ENCODE data around the gene SCARB2. TPM values are rescaled to one million over a fixed set of nuclear protein-coding genes. Genes with fewer than 3 reads are reported as not detected.

SCARB2 gene
- total RNA-seq, 4 donors from 2014 or later = 178 to 271 (median 206) TPM

- Histone ChIP-seq H3K36me3 (no peaks in the 10 kb centered on the region), H3K27me3 (no peaks in the 10 kb centered on the region), H3K4me3 (replicated peaks in 1 of 3) (no peak overlapping the region), H3K27ac (peak overlapping the region in 2 of 3 donors; percentile 71 to 81), H3K9me3 (no peaks in the 10 kb centered on the region), H3K4me1 (peaks cover 29 to 45% of the 10 kb centered on the region in 2 donors)
- TF ChIP-seq CTCF (IDR thresholded peaks at IDR 0.05) = no peak
- no peak for TF ChIP-seq POLR2A (IDR thresholded peaks at IDR 0.05)
- no peak for DNase-seq
- intact Hi-C loops (cut with DNase I) = no loop called here
- 34 to 37% methylated on average over 2 of the region's 2 CpGs for WGBS, 2 donors
Observed at GRCh38 chr4:76233529-76233928, 19.9 kb upstream of the SCARB2 start.

GRCh38 chr4:76233083-76233482, 19.5 kb upstream of the SCARB2 start:
- H3K4me1 ChIP-seq = peaks cover 29 to 45% of the 10 kb centered on the region in 2 donors
- DNase-seq = no peak
- no peaks in the 10 kb centered on the region for H3K9me3 ChIP-seq
- no peaks in the 10 kb centered on the region for H3K36me3 ChIP-seq
- intact Hi-C loops (cut with DNase I) = no loop called here
- TF ChIP-seq POLR2A (IDR thresholded peaks at IDR 0.05) (no peak), CTCF (IDR thresholded peaks at IDR 0.05) (no peak)
- no peaks in the 10 kb centered on the region for H3K27me3 ChIP-seq
- peak overlapping the region in 1 of 3 donors; percentile 71 for H3K27ac ChIP-seq
- H3K4me3 ChIP-seq (replicated peaks in 1 of 3) = no peak overlapping the region
- 80% methylated on average over 4 of the region's 4 CpGs for WGBS, 2 donors

GRCh38 chr4:76232681-76233080, 19.1 kb upstream of the SCARB2 start:
- no peak overlapping the region for H3K4me3 ChIP-seq (replicated peaks in 1 of 3)
- no peak for TF ChIP-seq CTCF (IDR thresholded peaks at IDR 0.05)
- TF ChIP-seq POLR2A (IDR thresholded peaks at IDR 0.05) = no peak
- H3K36me3 ChIP-seq = no peaks in the 10 kb centered on the region
- H3K27me3 ChIP-seq = no peaks in the 10 kb centered on the region
- no peaks in the 10 kb centered on the region for H3K9me3 ChIP-seq
- peaks cover 29 to 45% of the 10 kb centered on the region in 2 donors for H3K4me1 ChIP-seq
- DNase-seq = no peak
- intact Hi-C loops (cut with DNase I) = no loop called here
- H3K27ac ChIP-seq = no peak overlapping the region
- 83 to 94% methylated on average over 1 of the region's 1 CpG for WGBS, 2 donors

DNA sequence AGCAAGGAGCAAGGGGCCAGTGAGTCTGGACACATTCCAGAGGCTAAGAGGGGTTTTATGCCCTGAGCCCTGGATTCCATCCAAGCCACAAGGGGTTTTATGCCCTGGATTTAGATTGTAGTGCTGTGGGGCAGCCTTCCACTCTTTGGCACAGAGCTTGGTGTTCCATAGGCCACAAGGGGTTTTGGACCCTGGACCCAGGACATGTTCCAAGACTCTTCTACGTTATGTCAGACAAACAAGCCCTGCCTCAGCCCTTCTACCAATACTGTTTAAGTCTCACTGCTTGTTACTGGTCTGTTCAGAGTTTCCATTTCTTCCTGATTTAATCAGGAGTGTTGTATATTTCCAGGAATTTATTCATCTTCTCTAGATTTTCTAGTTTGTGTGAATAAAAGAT, 12.8 kb upstream of the SCARB2 start:
- intact Hi-C loops (cut with DNase I) = no loop called here
- Histone ChIP-seq H3K4me3 (replicated peaks in 1 of 3) (no peak overlapping the region), H3K36me3 (no peaks in the 10 kb centered on the region), H3K27ac (no peak overlapping the region), H3K27me3 (no peaks in the 10 kb centered on the region), H3K9me3 (no peaks in the 10 kb centered on the region), H3K4me1 (peaks cover 0 to 5% of the 10 kb centered on the region in 2 donors)
- WGBS, 2 donors = 0% methylated on average over 1 of the region's 1 CpG
- no peak for DNase-seq
- TF ChIP-seq POLR2A (IDR thresholded peaks at IDR 0.05) = no peak
- TF ChIP-seq CTCF (IDR thresholded peaks at IDR 0.05) = no peak

GRCh38 chr4:76224171-76224570, 10.5 kb upstream of the SCARB2 start:
- H3K36me3 ChIP-seq = no peaks in the 10 kb centered on the region
- intact Hi-C loops (cut with DNase I) = no loop called here
- no peaks in the 10 kb centered on the region for H3K27me3 ChIP-seq
- H3K4me3 ChIP-seq (replicated peaks in 1 of 3) = no peak overlapping the region
- H3K9me3 ChIP-seq = no peaks in the 10 kb centered on the region
- WGBS, 2 donors = 79 to 81% methylated on average over 3 of the region's 3 CpGs
- no peak overlapping the region for H3K27ac ChIP-seq
- peaks cover 5 to 11% of the 10 kb centered on the region in 2 donors for H3K4me1 ChIP-seq
- DNase-seq = no peak
- no peak for TF ChIP-seq POLR2A (IDR thresholded peaks at IDR 0.05)
- no peak for TF ChIP-seq CTCF (IDR thresholded peaks at IDR 0.05)
